GM21786 (cell line): ENCODE data around the gene STK24.

Experiments used
- ATAC-seq: cut with Tn5 transposase; IDR thresholded peaks from one replicate; pipeline ENCODE4 v1.9.1; 2021; ENCODE audit not compliant: unreplicated experiment

The STK24 gene

DNA sequence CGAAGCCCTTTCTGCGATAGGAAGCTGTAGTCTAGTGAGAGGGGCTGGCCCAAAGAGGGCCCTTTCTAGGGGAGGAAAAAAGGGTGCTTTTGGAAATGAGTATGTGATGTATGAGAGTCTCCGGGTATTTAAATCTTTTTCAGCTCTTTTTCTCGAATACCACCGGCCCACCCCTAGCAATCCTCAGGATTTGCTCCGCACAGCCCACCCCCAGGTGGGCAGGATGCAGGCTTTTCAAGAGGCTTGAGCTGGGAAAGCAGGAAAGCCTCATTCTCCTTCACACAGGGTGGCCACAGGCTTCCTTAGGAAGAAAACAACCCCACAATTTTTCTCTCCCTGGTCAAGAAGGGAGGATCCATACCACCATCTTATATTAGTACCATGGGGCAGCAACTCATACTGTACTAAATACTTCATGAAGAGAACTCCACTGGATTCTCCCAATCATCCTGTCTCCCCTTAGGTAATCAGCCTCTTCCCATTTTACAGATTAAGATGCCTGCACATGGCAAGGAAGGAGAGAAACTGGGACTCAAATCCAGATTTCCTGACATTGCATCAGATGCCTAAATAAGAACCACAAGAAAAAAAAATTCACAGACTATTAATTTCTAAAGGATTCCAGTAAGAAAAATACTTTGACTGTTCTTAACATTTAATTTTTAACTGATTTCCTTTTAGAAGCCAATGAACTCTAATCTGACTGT lies 84.4 kb downstream of the STK24 start:
- ATAC-seq = no peak

DNA sequence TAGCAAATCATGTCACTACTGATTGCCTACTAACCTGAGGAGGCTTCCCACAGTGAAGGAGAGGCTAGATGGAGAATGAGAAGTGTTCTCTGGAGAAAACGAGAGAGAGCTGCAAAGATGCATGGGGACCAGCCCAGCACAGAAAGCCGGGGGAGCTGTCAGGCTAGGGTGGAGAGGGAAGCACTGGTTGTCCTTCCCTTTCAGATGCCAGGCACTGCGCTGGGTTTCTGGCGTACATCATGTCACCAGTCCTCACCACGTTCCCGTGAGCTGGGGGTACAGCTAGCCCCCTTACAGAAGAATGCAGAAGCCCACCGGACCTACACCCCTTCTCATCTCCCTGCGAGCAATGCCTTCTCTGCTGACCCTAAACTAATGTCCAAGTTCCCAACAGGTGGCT lies 86.0 kb downstream of the STK24 start:
- ATAC-seq = no peak

DNA sequence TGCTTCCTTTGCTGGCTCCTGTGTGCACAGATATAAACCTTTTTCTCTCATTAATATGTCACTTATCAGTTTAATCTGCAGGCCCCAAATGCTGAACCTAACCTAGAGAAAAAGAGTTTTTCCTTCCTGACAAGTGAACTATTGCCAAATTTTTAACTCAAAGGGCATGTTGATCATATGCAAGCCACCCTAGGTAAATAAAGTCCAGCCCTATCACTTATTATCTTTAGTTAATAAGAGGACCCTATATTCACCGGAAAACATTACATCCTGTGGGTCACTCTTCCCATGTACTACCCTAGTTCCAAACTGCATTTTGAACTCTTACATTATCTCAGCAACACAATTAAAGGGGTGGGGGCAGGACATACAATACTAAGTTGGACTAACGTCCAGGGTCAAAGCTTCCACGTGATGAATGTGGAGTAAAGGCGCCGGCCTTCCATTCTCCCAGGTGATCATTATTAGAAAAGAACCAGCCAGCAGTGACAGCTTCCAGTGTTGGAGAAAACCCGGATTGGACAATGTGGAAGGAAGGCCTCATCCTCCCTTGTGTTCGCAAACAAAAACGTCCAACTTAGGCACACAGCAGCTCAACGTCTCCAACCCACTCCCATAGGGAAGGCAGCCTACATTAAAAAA lies 86.6 kb downstream of the STK24 start:
- no peak for ATAC-seq

DNA sequence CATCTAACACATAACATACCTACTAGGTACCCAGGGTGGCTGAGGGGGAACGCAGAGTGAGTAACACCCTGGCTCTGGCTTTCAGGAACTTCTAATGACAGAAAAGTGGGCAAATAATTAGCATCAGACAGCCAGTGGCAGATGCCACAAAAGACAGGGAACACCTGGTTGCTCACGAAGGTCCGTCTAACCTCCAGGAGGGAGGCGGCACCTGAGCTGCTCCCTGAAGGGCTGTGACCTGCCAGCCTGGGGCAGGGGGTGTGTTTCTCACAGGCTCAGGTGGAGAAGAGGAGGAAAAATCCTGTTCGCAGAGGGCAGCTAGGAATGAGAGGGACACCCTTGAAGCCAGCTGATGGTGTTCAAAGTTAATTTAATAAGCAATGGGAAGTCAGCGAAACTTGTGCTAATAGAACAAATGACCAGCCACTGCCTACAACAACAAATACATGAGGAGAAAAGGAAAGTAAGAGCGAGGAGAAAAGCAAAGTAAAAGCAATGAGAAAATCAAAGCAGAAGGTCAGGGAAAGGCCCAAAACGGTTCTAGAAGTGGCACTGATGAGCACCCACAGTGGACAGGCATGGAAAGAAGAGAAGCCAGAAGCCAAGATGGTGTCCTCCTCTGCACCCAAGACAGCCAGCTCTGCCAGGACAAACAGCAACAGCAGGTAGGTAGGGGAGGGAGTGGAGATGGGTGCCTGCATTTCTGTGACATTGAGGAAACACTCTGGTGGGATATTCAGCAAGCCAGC lies 87.3 kb downstream of the STK24 start:
- ATAC-seq = no peak

DNA sequence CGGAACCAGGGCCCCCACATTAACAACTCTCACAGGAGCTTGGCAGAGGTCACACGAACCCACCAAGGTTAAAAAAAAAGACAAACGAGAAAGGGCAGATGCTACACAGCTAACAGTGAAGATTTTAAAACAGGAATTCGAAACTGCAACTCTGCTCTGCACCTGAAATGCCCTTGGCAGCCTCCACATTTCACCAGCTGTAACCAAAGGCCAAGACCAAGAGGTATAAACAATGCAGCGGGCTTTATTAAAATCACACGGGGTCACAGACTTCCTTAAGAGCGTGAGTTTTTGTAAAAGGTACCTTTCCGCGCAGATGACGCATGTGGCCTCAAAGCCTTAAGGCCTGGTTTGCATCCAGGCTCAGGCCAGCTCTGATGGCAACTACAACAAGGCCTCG lies 88.2 kb downstream of the STK24 start:
- peak; percentile 54 for ATAC-seq

DNA sequence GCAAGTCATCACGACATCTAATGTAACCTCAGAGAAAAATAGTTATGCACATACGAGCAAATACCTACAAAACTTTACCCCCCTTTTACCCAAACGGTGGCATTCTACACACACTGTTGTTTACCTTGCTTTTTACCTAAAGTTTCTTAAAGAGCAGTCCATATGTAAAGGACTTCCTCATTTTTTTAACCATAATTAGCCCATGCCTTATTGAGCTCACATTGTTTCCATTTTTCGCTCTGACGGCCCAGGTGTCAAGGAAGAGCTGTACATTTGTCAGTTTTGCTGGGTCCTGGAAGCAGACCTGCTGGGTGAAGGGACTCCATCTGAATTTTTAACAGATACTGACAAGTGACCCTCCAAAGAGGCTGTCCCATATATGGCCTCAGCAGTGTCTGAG lies 89.4 kb downstream of the STK24 start:
- no peak for ATAC-seq

DNA sequence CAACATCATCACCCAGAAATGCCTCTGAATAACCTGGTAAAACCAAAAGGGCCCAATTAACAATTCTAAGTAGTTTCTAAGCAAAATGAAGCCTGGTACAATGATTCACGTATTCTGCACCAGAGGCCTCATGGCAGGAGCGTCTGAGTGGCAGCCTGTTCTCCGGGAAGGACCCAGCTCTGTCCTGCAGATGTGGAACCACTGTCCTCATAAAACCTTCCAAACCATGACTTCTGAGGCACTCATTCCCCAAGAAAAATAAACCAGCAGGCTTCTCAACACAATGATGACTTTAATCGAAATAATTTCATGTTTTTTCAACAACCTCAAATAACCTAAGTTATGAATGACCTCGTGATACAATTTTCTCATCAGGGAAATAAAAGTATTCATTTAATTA lies 89.9 kb downstream of the STK24 start:
- ATAC-seq = no peak

DNA sequence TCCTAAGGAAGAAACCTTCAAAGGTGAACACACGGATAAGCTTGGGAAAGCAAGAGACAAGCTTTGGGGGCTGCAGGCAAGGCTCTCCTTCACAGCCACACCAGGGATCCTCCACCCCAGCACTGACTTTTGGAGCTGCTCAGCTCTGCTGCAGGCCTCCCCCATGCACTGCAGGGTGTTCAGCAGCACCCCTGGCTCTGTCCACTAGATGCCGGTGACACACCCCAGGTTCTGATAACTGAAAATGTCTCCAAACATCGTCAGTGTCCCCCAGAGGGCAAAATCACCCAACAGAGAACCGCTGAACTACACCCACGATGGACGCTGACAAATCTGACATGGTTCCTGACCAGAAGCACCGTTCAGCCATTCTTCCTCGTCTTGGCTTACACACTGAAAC lies 90.5 kb downstream of the STK24 start:
- no peak for ATAC-seq

DNA sequence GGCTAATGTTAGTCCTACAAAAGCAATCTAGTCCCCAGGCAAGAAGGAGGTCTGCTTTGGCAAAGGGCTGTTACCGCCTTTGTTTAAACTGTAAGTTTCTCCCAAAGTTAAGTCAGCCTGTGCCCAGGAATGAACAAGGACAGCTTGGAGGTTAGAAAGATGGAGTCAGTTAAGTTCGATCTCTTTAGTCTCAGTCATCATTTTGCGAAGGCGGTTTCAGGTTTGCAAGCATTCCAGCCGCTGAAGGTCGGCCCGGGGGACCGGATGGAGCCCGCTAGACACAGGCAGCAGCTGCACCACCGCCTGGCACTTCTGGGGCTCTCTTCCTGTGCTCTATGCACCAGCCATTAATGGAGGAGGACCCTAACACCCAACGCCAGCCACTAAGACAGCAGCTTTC lies 91.3 kb downstream of the STK24 start:
- no peak for ATAC-seq

DNA sequence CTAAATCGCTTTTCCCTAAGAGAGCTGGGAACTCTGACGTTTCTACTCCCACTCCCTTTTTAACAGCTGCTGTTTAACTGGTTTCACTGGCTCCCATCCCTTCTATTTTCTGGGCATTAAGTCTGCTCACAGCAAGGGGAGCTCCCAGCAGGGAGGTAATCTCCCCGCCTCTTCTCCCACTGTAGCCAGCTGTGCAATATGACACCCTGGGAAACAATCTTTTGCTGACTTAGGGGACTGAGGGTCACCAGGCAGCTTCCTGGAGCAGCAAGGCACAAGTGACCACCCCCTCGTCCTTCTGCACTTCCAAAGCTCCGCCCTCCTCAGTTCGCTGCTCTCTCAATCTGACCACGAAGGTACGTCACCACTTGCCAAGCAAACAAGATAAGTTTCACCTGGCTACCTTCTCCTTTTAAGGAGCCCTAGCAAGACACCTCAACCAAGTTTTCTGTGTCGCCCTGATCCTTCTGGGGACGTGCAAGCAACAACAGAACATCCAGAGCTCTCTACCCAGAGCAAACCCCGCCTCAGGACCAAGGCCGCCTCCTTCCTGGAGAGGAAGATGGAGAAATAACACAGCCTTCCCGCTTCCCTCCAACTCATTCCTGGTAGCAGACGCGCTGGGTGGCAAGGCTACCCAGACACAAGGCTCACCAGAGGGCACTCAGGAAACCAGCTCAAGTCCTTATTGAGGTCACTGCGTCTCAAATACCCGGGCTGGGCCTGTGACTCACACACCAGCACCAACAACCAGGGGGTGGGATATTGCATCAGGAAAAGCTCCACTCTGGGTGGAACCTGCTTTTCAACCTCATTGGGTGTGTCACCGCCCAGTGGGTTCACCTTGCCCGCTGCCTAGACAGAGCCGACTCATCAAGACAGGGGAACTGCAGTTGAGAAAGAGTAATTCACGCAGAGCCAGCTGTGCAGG lies 92.4 kb downstream of the STK24 start:
- ATAC-seq = peak; percentile 33

DNA sequence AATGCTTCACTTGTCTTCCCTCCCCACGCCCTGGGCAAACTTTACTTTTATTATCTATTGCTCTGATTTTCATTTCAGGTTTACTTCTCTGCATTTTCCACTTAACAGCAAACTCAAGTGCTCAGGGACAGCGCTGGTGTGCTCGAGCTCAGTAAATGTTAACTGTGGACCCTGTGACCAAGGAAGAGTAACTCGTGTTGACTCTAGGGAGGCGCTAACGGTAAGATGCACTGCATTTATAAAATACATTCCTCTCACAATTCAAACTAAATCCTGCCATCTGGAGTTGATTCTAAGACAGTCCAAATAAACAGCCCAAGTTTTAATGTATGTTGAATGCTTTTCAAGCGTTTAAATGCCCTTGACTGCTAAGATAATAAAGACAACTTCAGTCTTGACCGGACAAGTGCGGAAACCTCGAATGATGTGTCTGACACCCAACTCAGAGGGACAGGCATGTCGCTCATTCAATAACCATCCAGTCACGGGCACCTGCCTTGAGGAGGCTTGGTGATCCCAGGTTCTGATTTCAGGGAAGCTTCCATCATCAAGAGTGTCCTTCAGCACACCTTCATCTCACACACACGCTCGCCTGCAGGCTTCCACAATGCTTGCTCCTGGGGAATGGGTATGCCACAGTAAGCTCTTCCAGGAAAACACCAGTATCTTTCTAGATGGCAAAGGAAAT lies 93.2 kb downstream of the STK24 start:
- ATAC-seq = no peak

DNA sequence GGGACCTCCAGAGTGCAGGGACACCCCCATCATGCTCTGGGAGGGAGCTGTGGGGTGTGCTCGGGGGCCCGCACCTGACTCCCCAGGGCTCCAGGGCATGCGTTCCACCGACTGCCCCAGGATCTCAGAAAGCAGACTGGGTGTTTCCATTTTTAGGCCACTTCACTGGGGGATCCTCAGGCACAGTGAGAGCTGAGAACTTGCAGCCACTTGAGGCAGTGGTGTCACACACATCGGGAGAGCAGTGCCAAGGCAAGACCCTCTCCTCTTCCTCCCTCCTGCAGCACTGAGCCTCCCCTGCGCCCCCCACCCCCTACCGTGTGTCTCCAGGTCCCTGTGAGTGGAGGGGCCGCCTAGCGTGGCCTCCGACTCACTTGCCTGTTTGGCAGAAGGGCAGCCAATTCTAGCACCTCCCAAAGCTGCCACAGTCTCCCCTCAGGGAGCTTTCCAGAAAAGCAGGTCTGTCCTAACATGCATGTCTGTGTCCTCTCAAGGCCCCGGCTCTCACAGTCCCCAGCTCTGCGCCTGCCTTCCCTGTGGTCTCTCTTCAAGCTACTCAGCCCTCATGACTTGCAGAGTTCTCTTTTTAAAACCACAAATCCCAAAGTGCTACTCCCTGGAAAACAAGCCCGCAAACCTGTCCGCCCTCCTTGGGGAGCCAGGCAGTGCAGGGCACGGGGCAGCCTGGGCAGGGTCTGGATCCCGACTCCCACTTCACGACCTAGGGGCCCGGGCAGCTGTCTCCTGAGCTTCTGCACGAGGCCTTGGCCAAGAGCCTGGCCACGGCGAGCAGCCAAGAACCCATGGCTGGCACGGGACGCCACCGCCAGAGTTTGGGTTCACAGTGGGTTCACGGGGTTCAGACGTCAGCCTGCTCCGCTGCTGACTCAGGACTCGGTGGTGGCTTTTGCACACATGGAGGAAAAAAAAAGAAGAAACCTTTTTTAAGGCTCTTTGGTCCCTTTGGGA lies 94.1 kb downstream of the STK24 start:
- peak; percentile 33 for ATAC-seq

DNA sequence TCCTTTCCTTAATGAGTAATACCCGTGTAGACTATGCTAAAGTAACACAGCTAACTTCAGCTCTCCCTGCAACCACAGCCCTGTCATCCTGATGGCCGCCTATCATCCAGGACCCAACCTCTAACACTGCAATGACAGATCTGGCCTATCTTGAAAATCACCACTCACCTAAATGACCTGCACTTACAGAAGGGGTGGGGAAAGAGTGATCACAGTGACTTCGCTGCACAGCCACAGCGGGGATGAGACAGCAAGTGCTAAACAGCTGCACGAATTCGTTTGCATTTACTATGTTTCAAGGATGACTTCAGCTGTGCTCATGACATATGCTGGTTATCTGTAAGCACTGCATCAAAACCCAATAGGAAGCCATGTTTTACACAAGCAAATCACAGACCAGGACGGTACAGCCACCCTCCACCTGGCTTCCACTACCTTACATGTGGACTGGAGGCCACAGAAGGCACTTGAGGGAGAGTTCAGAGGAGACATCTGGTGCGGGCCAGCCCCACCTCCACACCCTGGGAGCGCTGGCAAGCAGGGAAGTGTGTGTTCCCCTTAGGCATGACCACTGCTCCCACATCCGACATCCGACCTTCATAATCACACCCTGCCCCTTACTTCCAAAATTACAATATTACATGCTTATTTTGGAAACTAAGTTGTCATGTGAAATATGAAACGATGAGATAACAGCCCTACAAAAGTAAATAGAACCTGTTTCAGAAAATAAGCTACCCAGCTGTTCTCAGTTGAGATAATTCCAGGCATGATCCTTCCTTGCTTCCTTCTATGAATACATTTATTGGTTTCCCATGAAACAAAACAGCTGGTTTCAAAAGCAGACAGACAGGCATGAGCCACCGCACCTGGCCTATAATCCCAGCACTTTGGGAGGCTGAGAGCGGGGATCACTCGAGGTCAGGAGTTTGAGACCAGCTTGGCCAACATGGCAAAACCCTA lies 95.7 kb downstream of the STK24 start:
- ATAC-seq = no peak

DNA sequence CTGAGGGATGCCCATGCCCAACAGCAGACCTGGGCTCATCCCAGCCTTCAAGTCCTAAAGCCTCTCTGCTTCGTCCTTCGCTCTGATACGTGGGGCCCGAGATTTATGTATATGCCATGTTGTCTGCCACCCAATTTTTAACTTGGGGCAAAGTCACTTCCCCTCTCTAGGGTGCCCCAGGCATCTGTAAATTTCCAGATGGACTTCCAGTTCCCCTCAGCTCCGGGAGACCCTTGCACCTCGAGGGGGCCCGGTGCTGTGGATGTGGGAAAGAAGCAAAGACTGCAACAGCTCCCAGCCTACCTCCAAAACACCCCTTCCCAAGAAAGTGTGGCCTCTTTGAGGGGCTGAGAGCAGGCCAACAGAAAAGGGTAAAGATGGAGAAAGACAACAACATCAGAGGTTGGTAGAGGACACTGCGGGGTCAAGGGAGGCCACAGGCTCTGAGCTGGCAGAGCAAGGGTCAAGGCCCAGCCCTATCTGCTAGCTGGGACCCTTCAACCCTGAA lies 97.4 kb downstream of the STK24 start:
- ATAC-seq = no peak

DNA sequence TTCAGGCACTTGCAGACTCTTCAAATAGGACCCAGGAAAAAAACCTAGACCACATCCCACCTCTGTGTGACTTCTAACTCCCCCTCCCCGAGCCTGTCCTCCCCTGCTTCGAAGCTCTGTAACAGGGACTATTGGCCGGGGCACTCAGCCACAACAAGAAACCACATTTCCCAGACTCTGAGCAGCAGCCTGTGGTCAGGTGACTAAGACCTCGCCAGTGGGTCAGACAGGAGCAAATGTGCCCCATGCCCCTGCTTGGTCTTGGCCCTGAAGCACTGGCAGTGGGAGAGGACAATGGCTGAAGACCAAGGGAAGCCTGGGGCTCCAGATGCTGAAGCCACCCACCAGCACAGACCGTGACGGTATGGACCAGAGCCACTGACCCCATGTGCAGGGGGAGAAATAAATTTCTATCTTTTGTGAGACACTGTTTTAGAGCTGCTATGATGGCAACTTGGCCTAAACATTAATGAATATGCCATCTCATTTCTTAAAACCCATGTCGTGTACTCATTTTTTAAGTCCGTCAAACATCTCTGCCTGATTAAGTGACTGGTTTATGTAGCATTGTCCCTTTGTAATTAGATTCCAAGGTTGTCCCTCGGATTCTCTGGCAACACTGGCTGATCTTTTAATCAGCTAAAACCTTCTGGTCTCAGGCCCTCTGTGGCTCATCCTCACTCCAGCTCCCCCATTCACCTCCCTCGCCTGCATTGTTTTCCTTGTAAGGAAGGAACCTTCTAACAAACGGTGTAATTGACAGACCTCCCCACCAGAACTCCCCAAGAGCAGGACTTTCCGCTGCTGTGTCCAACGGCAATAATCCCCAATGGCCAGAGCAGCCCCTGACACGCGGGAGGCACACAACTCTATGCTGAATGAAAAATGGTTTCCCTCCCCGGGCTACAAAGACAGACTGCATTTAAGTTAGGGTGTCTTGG lies 98.4 kb downstream of the STK24 start:
- peak; percentile 36 for ATAC-seq

DNA sequence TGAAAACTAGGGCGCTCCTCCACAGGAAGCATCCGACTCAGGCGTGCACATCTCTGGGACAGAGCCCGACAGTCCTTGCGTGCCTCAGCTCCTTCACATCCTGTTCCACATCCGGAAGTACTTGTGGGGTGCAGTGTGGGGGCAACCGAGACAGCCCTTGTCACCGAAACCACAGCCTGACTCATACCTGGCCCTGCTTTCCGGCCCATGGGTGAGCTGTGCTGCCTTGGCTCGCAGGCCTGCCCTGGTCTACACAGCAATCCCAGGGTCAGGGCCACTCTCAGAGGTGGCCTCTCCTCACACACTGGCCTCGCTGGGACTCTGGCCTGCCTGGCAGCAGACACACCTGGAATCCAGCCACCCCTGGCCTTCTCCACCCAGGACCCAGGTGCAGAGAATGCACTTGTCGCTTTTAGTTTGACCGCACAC lies 100.4 kb downstream of the STK24 start:
- peak; percentile 95 for ATAC-seq

DNA sequence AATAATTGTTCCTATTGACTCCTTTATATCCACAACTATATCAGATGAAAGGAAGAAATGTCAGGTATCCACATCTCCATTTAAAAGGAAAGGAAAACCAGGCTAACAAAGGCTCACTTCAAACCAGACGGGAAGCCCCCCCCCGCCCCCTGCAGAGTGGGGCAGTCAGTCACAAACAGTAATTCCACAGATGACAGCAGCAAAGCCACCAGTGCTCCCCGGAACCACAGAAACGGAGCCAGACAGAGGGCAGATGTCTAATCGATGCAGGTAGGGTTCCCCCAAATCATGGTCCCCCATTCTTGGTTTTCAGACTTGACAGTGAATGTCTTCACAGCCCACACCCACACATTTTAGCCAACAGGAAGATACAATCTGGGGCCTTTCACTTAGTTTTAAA lies 100.8 kb downstream of the STK24 start:
- ATAC-seq = peak; percentile 18
